Suppressor macrophage treated with lipopolysaccharide for 1 hour (primary cell): Measurements from ENCODE around the gene RAMP3.
"Not testable (repeated sequence)": the region's sequence is repeated elsewhere in the genome, so short reads cannot be mapped to it uniquely, and the experiment has no call there.

Experiments
- DNase-seq, 3 donors: peaks; one replicate each; pipeline ENCODE4 v3.0.0-alpha.2; 2020 to 2022

The RAMP3 gene

GRCh38 chr7:45157653-45158401 is at the start of gene RAMP3:
Gene RAMP3, plus strand, starts transcription at chr7:45157791. Its CDS starts 38 bp downstream, at chr7:45157829.
- no peak for DNase-seq

GRCh38 chr7:45108863-45109262 is 48.7 kb upstream of the RAMP3 start:
- no peak for DNase-seq

- DNase-seq, result peak; percentile 98 to 99 (median 99)
Measured at GRCh38 chr7:45111298-45112223, 46.0 kb upstream of the RAMP3 start, which contains the start of gene TBRG4. Gene TBRG4, minus strand, starts transcription at chr7:45111697. Its CDS starts 2,460 bp downstream, at chr7:45109237.

GRCh38 chr7:45112648-45113047 is 44.9 kb upstream of the RAMP3 start:
- DNase-seq, result no peak

- DNase-seq, result not testable (repeated sequence)
Measured at GRCh38 chr7:45114257-45114656, 43.3 kb upstream of the RAMP3 start.

- peak; percentile 7 to 33 (median 28) for DNase-seq
Measured at GRCh38 chr7:45114926-45115325, 42.7 kb upstream of the RAMP3 start.

- no peak for DNase-seq
Measured at GRCh38 chr7:45116048-45116447, 41.5 kb upstream of the RAMP3 start.

- DNase-seq, result no peak
Measured at GRCh38 chr7:45117582-45117981, 40.0 kb upstream of the RAMP3 start.

- no peak for DNase-seq
Measured at GRCh38 chr7:45118292-45118691, 39.3 kb upstream of the RAMP3 start.

- no peak for DNase-seq
Measured at GRCh38 chr7:45118889-45119331, 38.7 kb upstream of the RAMP3 start.

GRCh38 chr7:45119550-45119949 is 38.0 kb upstream of the RAMP3 start:
- no peak for DNase-seq

GRCh38 chr7:45122975-45123860 is 34.4 kb upstream of the RAMP3 start:
- DNase-seq, result no peak

GRCh38 chr7:45123913-45124710 is 33.5 kb upstream of the RAMP3 start:
- no peak for DNase-seq

- DNase-seq, result no peak
Measured at GRCh38 chr7:45125193-45125904, 32.2 kb upstream of the RAMP3 start.

GRCh38 chr7:45126201-45126600 is 31.4 kb upstream of the RAMP3 start:
- DNase-seq, result no peak

- DNase-seq, result no peak
Measured at GRCh38 chr7:45126920-45127319, 30.7 kb upstream of the RAMP3 start.

- DNase-seq, result no peak
Measured at GRCh38 chr7:45129181-45129800, 28.3 kb upstream of the RAMP3 start.

GRCh38 chr7:45129906-45130305 is 27.7 kb upstream of the RAMP3 start:
- DNase-seq, result no peak

- no peak for DNase-seq
Measured at GRCh38 chr7:45130910-45131309, 26.7 kb upstream of the RAMP3 start.

- no peak for DNase-seq
Measured at GRCh38 chr7:45131891-45132290, 25.7 kb upstream of the RAMP3 start.
